Lung (tissue), 12 donors: Measurements from ENCODE around the gene PIN1. TPM values are rescaled to one million over a fixed set of nuclear protein-coding genes. Genes with fewer than 3 reads are reported as not detected.

Experiments used
- ATAC-seq: fragments of 200-7000 bp; cut with Tn5 transposase; one replicate; pipeline ENCODE4 v1.9.1; 2020; ENCODE audit warnings: moderate number of reproducible peaks; ENCODE audit not compliant: insufficient read depth, low FRiP score
- DNase-seq, 3 donors: peaks; one replicate each; pipeline ENCODE4 v3.0.0-alpha.2; 2013 to 2017
- H3K27ac ChIP-seq, 2 donors: one replicate each; pipeline ENCODE4 v1.5.1; 2013; ENCODE audit warnings: mild to moderate bottlenecking in 2 of 2, moderate library complexity in 2 of 2, control low read depth in 1 of 2, inconsistent platforms in 1 of 2, low read depth in 1 of 2, low read length in 1 of 2
- H3K27me3 ChIP-seq, 3 donors: one replicate each; pipeline ENCODE4 v1.5.1; 2013; ENCODE audit warnings: low read length in 2 of 3; ENCODE audit not compliant: control insufficient read depth in 3 of 3, insufficient read depth in 3 of 3
- H3K36me3 ChIP-seq, 4 donors: one replicate each; pipeline ENCODE4 v1.5.1; 2013; ENCODE audit warnings: low read length in 4 of 4, mild to moderate bottlenecking in 1 of 4, moderate library complexity in 1 of 4; ENCODE audit not compliant: control insufficient read depth in 4 of 4, insufficient read depth in 4 of 4
- H3K4me1 ChIP-seq, 5 donors: one replicate each; pipeline ENCODE4 v1.5.1; 2013; ENCODE audit warnings: low read length in 5 of 5, mild to moderate bottlenecking in 2 of 5, moderate library complexity in 1 of 5; ENCODE audit not compliant: control insufficient read depth in 5 of 5, insufficient read depth in 5 of 5
- H3K4me3 ChIP-seq: one replicate; pipeline ENCODE4 v1.5.1; 2013; ENCODE audit warnings: mild to moderate bottlenecking, control low read depth, moderate library complexity
- H3K9ac ChIP-seq, 2 donors: one replicate each; pipeline ENCODE4 v1.5.1; 2013; ENCODE audit warnings: low read length in 2 of 2, control low read depth in 1 of 2; ENCODE audit not compliant: insufficient read depth in 1 of 2
- H3K9me3 ChIP-seq, 4 donors: one replicate each; pipeline ENCODE4 v1.5.1; 2013; ENCODE audit warnings: low read length in 3 of 4, mild to moderate bottlenecking in 1 of 4, moderate library complexity in 1 of 4; ENCODE audit not compliant: control insufficient read depth in 4 of 4, insufficient read depth in 3 of 4
- CTCF ChIP-seq: IDR thresholded peaks from 2 replicates; pipeline ENCODE4 v1.5.1; 2012; ENCODE audit warnings: mild to moderate bottlenecking; ENCODE audit errors: control extremely low read depth, extremely low read depth
- WGBS, 2 donors: extraction: QIAGEN DNeasy Blood & Tissue Kit; methylation state at CpG; one replicate each; pipeline ENCODE4 v1.1.7; 2013; 5-methylcytosine and 5-hydroxymethylcytosine counted together
- polyA plus RNA-seq, 2 donors: library from polyadenylated mRNA; stranded (reverse); fragments of 200-250 nt; gene quantifications; one replicate each; pipeline ENCODE4 v1.2.1, GENCODE V29; 2013
- total RNA-seq, 2 donors: library from RNA; depleted of rRNA in 1 of 2; stranded (reverse); fragments of >200 nt in 1 of 2; gene quantifications; one replicate each; pipeline ENCODE4 v1.2.1, GENCODE V29; 2014 to 2021
- donor health status: control.
- donor health status: control.
- donor health status: Bipolar disorder and iron deficiency.
- donor health status: healthy.
- donor health status: DM: yes; HTN: yes; CAD: no.

Gene PIN1
- total and polyA plus RNA-seq, 4 donors, result 69.8 to 108 (median 79.3) TPM

- Histone ChIP-seq H3K4me3 (no peak overlapping the region), H3K9me3 (peaks cover 0 to 2% (median 0%) of the 10 kb centered on the region in 4 donors), H3K27me3 (no peaks in the 10 kb centered on the region), H3K27ac (no peak overlapping the region), H3K9ac (no peak overlapping the region), H3K36me3 (no peaks in the 10 kb centered on the region), H3K4me1 (no peaks in the 10 kb centered on the region)
- no peak for TF ChIP-seq CTCF
- WGBS, 2 donors, result 93% methylated on average over 8 of the region's 8 CpGs
- no peak for ATAC-seq
- DNase-seq, result no peak
Observed at GRCh38 chr19:9872618-9873242, 37.6 kb downstream of the PIN1 start.

- H3K9ac ChIP-seq, result no peak overlapping the region
- no peak overlapping the region for H3K4me3 ChIP-seq
- H3K4me1 ChIP-seq, result no peaks in the 10 kb centered on the region
- no peak for ATAC-seq
- H3K9me3 ChIP-seq, result peaks cover 0 to 7% (median 0%) of the 10 kb centered on the region in 4 donors
- no peak for DNase-seq
- WGBS, 2 donors, result 66 to 75% methylated on average over 13 of the region's 13 CpGs
- no peaks in the 10 kb centered on the region for H3K36me3 ChIP-seq
- H3K27ac ChIP-seq, result no peak overlapping the region
- TF ChIP-seq CTCF, result no peak
- no peaks in the 10 kb centered on the region for H3K27me3 ChIP-seq
Observed at GRCh38 chr19:9875031-9875627, 40.0 kb downstream of the PIN1 start.

- no peak overlapping the region for H3K4me3 ChIP-seq
- ATAC-seq (no peak), DNase-seq (no peak)
- no peaks in the 10 kb centered on the region for H3K27me3 ChIP-seq
- WGBS, 2 donors, result 77 to 84% methylated on average over 5 of the region's 5 CpGs
- no peak overlapping the region for H3K27ac ChIP-seq
- H3K9me3 ChIP-seq, result peaks cover 0 to 4% (median 0%) of the 10 kb centered on the region in 4 donors
- no peak overlapping the region for H3K9ac ChIP-seq
- no peaks in the 10 kb centered on the region for H3K36me3 ChIP-seq
- no peaks in the 10 kb centered on the region for H3K4me1 ChIP-seq
- TF ChIP-seq CTCF, result no peak
Observed at GRCh38 chr19:9875796-9876195, 40.7 kb downstream of the PIN1 start.
